HepG2 (cell line): Measurements from ENCODE around the gene ABCC1. TPM values are rescaled to one million over a fixed set of nuclear protein-coding genes. Genes with fewer than 3 reads are reported as not detected.

Source experiments
- ATAC-seq: fragments of 200-7000 bp; cut with Tn5 transposase; 3 replicates; pipeline ENCODE4 v1.9.1; 2020; ENCODE audit warnings: mild to moderate bottlenecking, moderate library complexity
- BruUV-seq: library from RNA; stranded (reverse); fragments of 400-500 nt; replicated peaks from 2 replicates; lab custom pipeline; 2021; lab: Mats Ljungman, UMichigan
- CTCF ChIA-PET: fragments of 300-600 bp; formaldehyde crosslinking; extraction: SDS; loops from one replicate; lab custom pipeline; 2021; ENCODE audit warnings: low total read pairs, inconsistent platforms, low intra/inter-chr PET ratio; lab: Yijun Ruan, JAX
- POLR2A ChIA-PET: fragments of 350-600 bp; sonication (Branson Sonifier 250); formaldehyde crosslinking; loops from one replicate; lab custom pipeline; 2020; ENCODE audit warnings: antibody characterized with exemption, inconsistent platforms; lab: Yijun Ruan, JAX
- DNase-seq: peaks from one replicate; pipeline ENCODE4 v3.0.0-alpha.2; 2015; ENCODE audit warnings: low spot score
- FAIRE-seq: peaks from 3 replicates; lab custom pipeline; 2011; peaks lifted over from hg19 to GRCh38; lab: Jason Lieb, UNC
- H2AFZ ChIP-seq: one replicate; pipeline ENCODE4 v1.6.1; 2011; ENCODE audit warnings: low read length, inconsistent platforms
- H3K27ac ChIP-seq: fragments of 300-600 bp; 3 replicates; pipeline ENCODE4 v1.8.0; 2011; ENCODE audit warnings: mixed run types, mild to moderate bottlenecking, mixed read lengths, low read length, inconsistent platforms; ENCODE audit not compliant: insufficient read depth; ENCODE audit errors: extremely low read length
- H3K27me3 ChIP-seq, 2 experiments: fragments of 200-600 bp in 1 of 2; 2 replicates in 1 of 2; 3 replicates in 1 of 2; pipeline versions ENCODE4 v1.6.0 to v1.8.0; 2011; ENCODE audit warnings: low read length in 2 of 2, mild to moderate bottlenecking in 2 of 2, moderate library complexity in 2 of 2, inconsistent platforms in 1 of 2; ENCODE audit not compliant: insufficient read depth in 2 of 2, control insufficient read depth in 1 of 2
- H3K36me3 ChIP-seq, 2 experiments: fragments of 200-600 bp in 1 of 2; replicated peaks in 1 of 2; 2 replicates in 1 of 2; 3 replicates in 1 of 2; pipeline versions ENCODE4 v1.5.1 to v1.8.0; 2011; ENCODE audit warnings: low read length in 2 of 2, inconsistent platforms in 1 of 2; ENCODE audit not compliant: insufficient read depth in 2 of 2, control insufficient read depth in 1 of 2
- H3K4me1 ChIP-seq: 2 replicates; pipeline ENCODE4 v1.5.1; 2012; ENCODE audit warnings: low read length, inconsistent platforms; ENCODE audit not compliant: insufficient read depth
- H3K4me2 ChIP-seq: 2 replicates; pipeline ENCODE4 v1.6.0; 2011; ENCODE audit warnings: low read depth, low read length, inconsistent platforms
- H3K4me3 ChIP-seq, 3 experiments: fragments of 200-600 bp in 1 of 3; sonication (generic), shearing (Covaris generic) in 1 of 3; replicated peaks in 1 of 3; 2 replicates each; pipeline ENCODE4 v1.5.1; 2011 to 2016; ENCODE audit warnings: low read length in 3 of 3, inconsistent platforms in 2 of 3, low read depth in 2 of 3, mild to moderate bottlenecking in 2 of 3, control low read depth in 1 of 3, mixed read lengths in 1 of 3; ENCODE audit not compliant: insufficient read depth in 1 of 3
- H3K79me2 ChIP-seq: one replicate; pipeline ENCODE4 v1.6.1; 2011; ENCODE audit warnings: low read length, inconsistent platforms; ENCODE audit not compliant: insufficient read depth
- H3K9ac ChIP-seq: 2 replicates; pipeline ENCODE4 v1.6.0; 2011; ENCODE audit warnings: mild to moderate bottlenecking, low read depth, low read length, inconsistent platforms; ENCODE audit not compliant: insufficient read depth
- H3K9me3 ChIP-seq: 2 replicates; pipeline ENCODE4 v1.5.1; 2012; ENCODE audit warnings: mild to moderate bottlenecking, low read length
- H4K20me1 ChIP-seq: 2 replicates; pipeline ENCODE4 v1.6.0; 2011; ENCODE audit warnings: inconsistent platforms, mild to moderate bottlenecking, low read length, moderate library complexity; ENCODE audit not compliant: insufficient read depth
- HNF1B ChIP-seq: sonication (generic); formaldehyde crosslinking; IDR thresholded peaks from 2 replicates; pipeline ENCODE4 v1.5.1; 2020; ENCODE audit warnings: mild to moderate bottlenecking, moderate library complexity, missing genetic modification reagents
- ZNF121 ChIP-seq: sonication (generic); formaldehyde crosslinking; IDR thresholded peaks from 2 replicates; pipeline ENCODE4 v1.5.0; 2020; ENCODE audit warnings: mild to moderate bottlenecking, missing genetic modification reagents
- ZNF589 ChIP-seq: sonication (generic); formaldehyde crosslinking; conservative IDR thresholded peaks from 2 replicates; pipeline ENCODE4 v1.8.0; 2022; ENCODE audit warnings: mild to moderate bottlenecking, moderate library complexity, missing genetic modification reagents
- ZNF616 ChIP-seq: sonication (generic); formaldehyde crosslinking; IDR thresholded peaks from 2 replicates; pipeline ENCODE4 v1.5.0; 2020; ENCODE audit warnings: low read depth, mild to moderate bottlenecking, missing genetic modification reagents
- ZNF777 ChIP-seq: sonication (generic); formaldehyde crosslinking; IDR thresholded peaks from 2 replicates; pipeline ENCODE4 v1.4.0; 2020; ENCODE audit warnings: missing genetic modification reagents
- WGBS: methylation state at CpG from one replicate; pipeline ENCODE4 v1.1.6; 2017; ENCODE audit warnings: low lambda C conversion rate; 5-methylcytosine and 5-hydroxymethylcytosine counted together
- in situ Hi-C: cut with HindIII; loops from 2 replicates; pipeline ENCODE4 v1.10.0; 2017; ENCODE audit warnings: low pct_unique_long_range_greater_than_20kb; ENCODE audit not compliant: extremely low pct_ligation_motif_present
- intact Hi-C: fragments of 100-400 bp; cut with micrococcal nuclease; formaldehyde crosslinking; loops from one replicate; pipeline ENCODE4 v1.10.0; 2022; ENCODE audit not compliant: unreplicated experiment
- polyA plus RNA-seq, 8 experiments: library from polyadenylated mRNA; depleted of rRNA in 3 of 8; stranded (reverse) in 7 of 8; unstranded in 1 of 8; fragments of >200 nt; fragmentation: Illumina TruSeq in 4 of 8; extraction: Trizol in 4 of 8; gene quantifications; 2 replicates each; pipeline versions ENCODE4 v1.2.1 to v1.2.3, GENCODE V29; 2011 to 2016; ENCODE audit warnings: low read depth in 4 of 8, missing spikeins in 1 of 8, mixed read lengths in 1 of 8; ENCODE audit not compliant: insufficient read depth in 1 of 8
- total RNA-seq, 5 experiments: library from RNA; depleted of rRNA; stranded (reverse); fragments of >200 nt; fragmentation: Illumina TruSeq; extraction: Trizol; gene quantifications; 2 replicates each; pipeline ENCODE4 v1.2.3, GENCODE V29; 2016; ENCODE audit warnings: low read depth in 1 of 5

Gene ABCC1
- total and polyA plus RNA-seq, 2 of the 13 experiments (the other 11 are each of a cell fraction or from before 2014, with no cell fraction given): 13.0 to 30.6 TPM

GRCh38 chr16:16057102-16057501, 107.7 kb downstream of the ABCC1 start:
- H3K27me3 ChIP-seq: no peaks in the 10 kb centered on the region
- intact Hi-C loops (no loop called here), in situ Hi-C loops (no loop called here)
- no peak overlapping the region for H3K27ac ChIP-seq
- WGBS: 97% methylated on average over 6 of the region's 6 CpGs
- H3K79me2 ChIP-seq: no peaks in the 10 kb centered on the region
- no peak for TF ChIP-seq ZNF589 (CRISPR knock-in tag)
- peak; percentile 48; the same call in 1 of the 2 replicates for TF ChIP-seq ZNF121 (CRISPR knock-in tag)
- ChIA-PET POLR2A (no interaction called here), CTCF (no interaction called here)
- no peaks in the 10 kb centered on the region; the same call in 1 of the 2 replicates for H4K20me1 ChIP-seq
- ATAC-seq: no peak
- H3K36me3 ChIP-seq: peaks cover 37 to 71% of the 10 kb centered on the region in 2 experiments
- no peak overlapping the region for H2AFZ ChIP-seq
- BruUV-seq: no TSS peak
- H3K4me1 ChIP-seq: no peaks in the 10 kb centered on the region
- FAIRE-seq: no peak
- no peaks in the 10 kb centered on the region for H3K9me3 ChIP-seq
- H3K9ac ChIP-seq: no peak overlapping the region
- H3K4me3 ChIP-seq: no peak overlapping the region
- no peak overlapping the region for H3K4me2 ChIP-seq
- DNase-seq: no peak

GRCh38 chr16:16059160-16059559, 109.7 kb downstream of the ABCC1 start:
- 92% methylated on average over 8 of the region's 8 CpGs for WGBS
- Histone ChIP-seq H4K20me1 (no peaks in the 10 kb centered on the region; the same call in 1 of the 2 replicates), H3K27me3 (no peaks in the 10 kb centered on the region), H3K4me1 (no peaks in the 10 kb centered on the region), H3K27ac (no peak overlapping the region), H3K4me3 (no peak overlapping the region), H3K9me3 (no peaks in the 10 kb centered on the region), H3K9ac (no peak overlapping the region), H3K36me3 (peaks cover 30 to 69% of the 10 kb centered on the region in 2 experiments), H2AFZ (no peak overlapping the region), H3K79me2 (no peaks in the 10 kb centered on the region), H3K4me2 (no peak overlapping the region)
- in situ Hi-C loops: no loop called here
- intact Hi-C loops: no loop called here
- ATAC-seq (no peak), DNase-seq (no peak), FAIRE-seq (no peak)
- no TSS peak for BruUV-seq
- CTCF ChIA-PET: no interaction called here
- TF ChIP-seq HNF1B (CRISPR knock-in tag) (no peak), ZNF616 (CRISPR knock-in tag) (no peak), ZNF777 (CRISPR knock-in tag) (0 out of 2 replicates have a peak, but pooled peaks have one; percentile 10)
- POLR2A ChIA-PET: interaction anchor here (1.6 kb wide), 1 partner anchor 171 kb away, joined by 3 read pairs; the partner anchor contains the start of gene CEP20
